ENCODE data around the gene NSUN7. TPM values are rescaled to one million over a fixed set of nuclear protein-coding genes. Genes with fewer than 3 reads are reported as not detected.

The NSUN7 gene
- total and polyA plus RNA-seq, 2 of the 13 experiments (the other 11 are each of a cell fraction or from before 2014, with no cell fraction given): 0.05 TPM; not detected in 1

DNA sequence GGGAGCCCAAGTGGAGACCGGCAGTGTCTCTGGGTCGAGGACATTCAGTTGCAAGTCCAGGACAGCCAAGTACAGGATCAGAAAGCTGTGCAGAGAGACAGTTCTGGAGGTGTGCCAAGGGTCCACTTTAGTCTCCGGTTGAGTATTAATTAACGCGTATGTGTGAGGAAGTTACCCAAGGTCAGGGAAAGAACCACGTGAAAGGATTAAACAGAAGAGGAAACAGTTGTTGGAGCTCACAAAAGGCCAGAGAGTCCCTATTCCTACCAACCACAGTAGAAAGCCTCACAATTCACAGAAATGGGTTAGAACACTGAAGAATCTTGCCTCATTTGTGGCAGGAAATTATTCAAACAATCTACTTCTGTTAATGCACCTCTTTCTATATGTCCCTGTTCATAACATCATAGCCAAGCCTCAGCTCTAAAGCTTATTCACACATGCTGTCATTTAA is 17.9 kb upstream of the NSUN7 start (continued):
- TF ChIP-seq FLYWCH1 (CRISPR knock-in tag; IDR thresholded peaks at IDR 0.05) (no peak), FOXP1 (IDR thresholded peaks at IDR 0.05) (no peak), FOXP1 (CRISPR knock-in tag; IDR thresholded peaks at IDR 0.05) (peak; percentile 6; the same call in 1 of the 2 replicates)

DNA sequence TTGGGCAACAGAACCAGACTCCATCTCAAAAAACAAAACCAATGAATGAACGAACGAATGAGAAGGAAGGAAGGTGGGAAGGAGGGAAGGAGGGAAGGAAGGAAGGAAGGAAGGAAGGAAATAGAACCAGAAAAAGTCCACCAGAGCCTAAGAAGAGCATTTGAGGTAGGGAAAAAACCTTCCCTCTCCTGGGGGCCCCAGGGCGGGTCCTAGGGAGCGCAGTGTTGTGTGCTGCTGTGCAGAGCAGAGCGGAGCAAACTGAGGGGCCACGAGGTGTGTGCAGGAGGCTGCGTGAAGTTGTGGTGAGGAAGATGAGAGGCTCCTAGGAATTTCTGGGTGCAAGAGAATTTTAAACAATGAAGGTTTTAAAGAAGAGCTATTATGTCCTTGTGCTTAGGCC is 16.0 kb upstream of the NSUN7 start:
- ChIA-PET POLR2A (no interaction called here), CTCF (ENCODE audit: low intra/inter-chr PET ratio, low total read pairs) (no interaction called here)
- no peak overlapping the region for H3K27ac ChIP-seq (ENCODE audit: extremely low read length, insufficient read depth, low read length)
- 39% methylated on average over 7 of the region's 7 CpGs for WGBS (ENCODE audit: low lambda C conversion rate)
- DNase-seq (ENCODE audit: low spot score) (no peak), FAIRE-seq (no peak), ATAC-seq (peak; percentile 37; the same call in 1 of the 3 replicates)
- H4K20me1 ChIP-seq (ENCODE audit: insufficient read depth, low read length): no peaks in the 10 kb centered on the region
- in situ Hi-C loops (cut with HindIII; ENCODE audit: extremely low pct_ligation_motif_present, low pct_unique_long_range_greater_than_20kb) (loop anchor here (10.0 kb wide), 1 partner anchor 161 kb away; no protein-coding TSS in a partner anchor), intact Hi-C loops (cut with micrococcal nuclease; ENCODE audit: unreplicated experiment) (no loop called here)
- no peak for TF ChIP-seq PHF5A (CRISPR knock-in tag; IDR thresholded peaks at IDR 0.05; ENCODE audit: low read depth, unreplicated experiment)
- no peak for TF ChIP-seq ZNF431 (CRISPR knock-in tag; IDR thresholded peaks at IDR 0.05; ENCODE audit: borderline replicate concordance, low read depth)
- no peak for TF ChIP-seq SRSF9 (IDR thresholded peaks at IDR 0.05; ENCODE audit: borderline replicate concordance, insufficient read depth, low read depth, low read length, poor library complexity, severe bottlenecking)
- TF ChIP-seq SP140L (CRISPR knock-in tag; IDR thresholded peaks at IDR 0.05; ENCODE audit: borderline replicate concordance): no peak
- no peak for TF ChIP-seq ZNF672 (CRISPR knock-in tag; IDR thresholded peaks at IDR 0.05)
- H3K4me2 ChIP-seq (ENCODE audit: low read depth, low read length): no peak overlapping the region
- H3K79me2 ChIP-seq (ENCODE audit: insufficient read depth, low read length): no peaks in the 10 kb centered on the region
- no peak overlapping the region for H2AFZ ChIP-seq (ENCODE audit: low read length)
- no peak overlapping the region for H3K4me3 ChIP-seq (replicated peaks in 1 of 3; ENCODE audit: insufficient read depth in 1 of 3, low read depth in 2 of 3, low read length in 3 of 3)
- no peaks in the 10 kb centered on the region for H3K9me3 ChIP-seq (ENCODE audit: low read length)
- H3K27me3 ChIP-seq (ENCODE audit: control insufficient read depth in 1 of 2, insufficient read depth in 2 of 2, low read length in 2 of 2): no peaks in the 10 kb centered on the region; a peak in 2 of 5 replicates
- no TSS peak for BruUV-seq (replicated peaks)
- peaks cover 17% of the 10 kb centered on the region for H3K4me1 ChIP-seq (ENCODE audit: insufficient read depth, low read length)
- no peaks in the 10 kb centered on the region for H3K36me3 ChIP-seq (replicated peaks in 1 of 2; ENCODE audit: control insufficient read depth in 1 of 2, insufficient read depth in 2 of 2, low read length in 2 of 2)
- no peak overlapping the region for H3K9ac ChIP-seq (ENCODE audit: insufficient read depth, low read depth, low read length)

DNA sequence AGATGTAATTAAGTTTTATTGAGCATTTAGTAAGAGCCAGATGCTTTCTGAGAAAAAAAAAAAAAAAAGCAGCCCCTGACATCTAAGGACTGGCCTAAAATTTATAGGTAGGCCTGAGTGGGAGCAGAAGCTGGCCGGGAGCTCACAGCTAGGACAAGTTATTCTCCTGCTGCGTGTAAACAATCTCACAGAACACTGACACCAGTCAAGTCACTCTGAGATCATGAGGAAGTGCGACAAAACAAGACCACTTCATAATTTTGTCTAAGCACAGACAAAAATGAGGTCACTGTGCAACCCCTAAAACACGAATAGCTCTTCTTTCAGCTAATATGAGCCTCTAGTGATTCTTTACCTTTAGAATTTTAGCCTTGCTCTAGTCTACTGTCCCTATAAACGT is 15.3 kb upstream of the NSUN7 start:
- no peaks in the 10 kb centered on the region for H3K79me2 ChIP-seq (ENCODE audit: insufficient read depth, low read length)
- FAIRE-seq: no peak
- no peaks in the 10 kb centered on the region for H3K36me3 ChIP-seq (replicated peaks in 1 of 2; ENCODE audit: control insufficient read depth in 1 of 2, insufficient read depth in 2 of 2, low read length in 2 of 2)
- in situ Hi-C loops (cut with HindIII; ENCODE audit: extremely low pct_ligation_motif_present, low pct_unique_long_range_greater_than_20kb): loop anchor here (10.0 kb wide), 1 partner anchor 160 kb away; no protein-coding TSS in a partner anchor
- no peak overlapping the region for H3K9ac ChIP-seq (ENCODE audit: insufficient read depth, low read depth, low read length)
- no peak overlapping the region for H3K27ac ChIP-seq (ENCODE audit: extremely low read length, insufficient read depth, low read length)
- H3K27me3 ChIP-seq (ENCODE audit: control insufficient read depth in 1 of 2, insufficient read depth in 2 of 2, low read length in 2 of 2): no peaks in the 10 kb centered on the region; a peak in 2 of 5 replicates
- no peak for ATAC-seq
- no peak overlapping the region for H2AFZ ChIP-seq (ENCODE audit: low read length)
- no peak overlapping the region for H3K4me2 ChIP-seq (ENCODE audit: low read depth, low read length)
- no peak for DNase-seq (ENCODE audit: low spot score)
- H3K4me1 ChIP-seq (ENCODE audit: insufficient read depth, low read length): peaks cover 16% of the 10 kb centered on the region
- H3K4me3 ChIP-seq (replicated peaks in 1 of 3; ENCODE audit: insufficient read depth in 1 of 3, low read depth in 2 of 3, low read length in 3 of 3): no peak overlapping the region
- 31% methylated on average over 5 of the region's 5 CpGs for WGBS (ENCODE audit: low lambda C conversion rate)
- BruUV-seq (replicated peaks): no TSS peak
- ChIA-PET POLR2A (no interaction called here), CTCF (ENCODE audit: low intra/inter-chr PET ratio, low total read pairs) (no interaction called here)
- intact Hi-C loops (cut with micrococcal nuclease; ENCODE audit: unreplicated experiment): no loop called here
- no peaks in the 10 kb centered on the region for H4K20me1 ChIP-seq (ENCODE audit: insufficient read depth, low read length)
- no peaks in the 10 kb centered on the region for H3K9me3 ChIP-seq (ENCODE audit: low read length)
- TF ChIP-seq EEA1 (CRISPR knock-in tag; IDR thresholded peaks at IDR 0.05; ENCODE audit: borderline replicate concordance) (no peak), ZNF713 (CRISPR knock-in tag; IDR thresholded peaks at IDR 0.05) (no peak), ZNF232 (CRISPR knock-in tag; IDR thresholded peaks at IDR 0.05; ENCODE audit: borderline replicate concordance) (no peak), TBX3 (IDR thresholded peaks at IDR 0.05; ENCODE audit: borderline replicate concordance) (no peak), ZBTB38 (CRISPR knock-in tag; IDR thresholded peaks at IDR 0.05) (no peak)
- TF ChIP-seq, protein P1, sequence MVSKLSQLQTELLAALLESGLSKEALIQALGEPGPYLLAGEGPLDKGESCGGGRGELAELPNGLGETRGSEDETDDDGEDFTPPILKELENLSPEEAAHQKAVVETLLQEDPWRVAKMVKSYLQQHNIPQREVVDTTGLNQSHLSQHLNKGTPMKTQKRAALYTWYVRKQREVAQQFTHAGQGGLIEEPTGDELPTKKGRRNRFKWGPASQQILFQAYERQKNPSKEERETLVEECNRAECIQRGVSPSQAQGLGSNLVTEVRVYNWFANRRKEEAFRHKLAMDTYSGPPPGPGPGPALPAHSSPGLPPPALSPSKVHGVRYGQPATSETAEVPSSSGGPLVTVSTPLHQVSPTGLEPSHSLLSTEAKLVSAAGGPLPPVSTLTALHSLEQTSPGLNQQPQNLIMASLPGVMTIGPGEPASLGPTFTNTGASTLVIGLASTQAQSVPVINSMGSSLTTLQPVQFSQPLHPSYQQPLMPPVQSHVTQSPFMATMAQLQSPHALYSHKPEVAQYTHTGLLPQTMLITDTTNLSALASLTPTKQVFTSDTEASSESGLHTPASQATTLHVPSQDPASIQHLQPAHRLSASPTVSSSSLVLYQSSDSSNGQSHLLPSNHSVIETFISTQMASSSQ (IDR thresholded peaks at IDR 0.05; ENCODE audit: low read depth): no peak
- TF ChIP-seq, protein P1 (CRISPR knock-in tag; IDR thresholded peaks at IDR 0.05; ENCODE audit: borderline replicate concordance): no peak

Measured in HepG2 (cell line).